ENCODE measurements around the gene ZNF652.
A peak's percentile ranks its signal among the peaks of the same experiment; 100 is the strongest.
"Not testable (repeated sequence)": the region's sequence is repeated elsewhere in the genome, so short reads cannot be mapped to it uniquely, and the experiment has no call there.

ZNF652 gene

GRCh38 chr17:49280918-49281317, 81.1 kb downstream of the ZNF652 start:
- no peak for TF ChIP-seq CTCF (conservative IDR thresholded peaks at IDR 0.05; ENCODE audit: low read depth)
- ChIA-PET CTCF (no interaction called here), POLR2A (ENCODE audit: low non-redundant PET) (no interaction called here)
- DNase-seq (ENCODE audit: low spot score), result no peak
- no peak overlapping the region for H3K27ac ChIP-seq

DNA sequence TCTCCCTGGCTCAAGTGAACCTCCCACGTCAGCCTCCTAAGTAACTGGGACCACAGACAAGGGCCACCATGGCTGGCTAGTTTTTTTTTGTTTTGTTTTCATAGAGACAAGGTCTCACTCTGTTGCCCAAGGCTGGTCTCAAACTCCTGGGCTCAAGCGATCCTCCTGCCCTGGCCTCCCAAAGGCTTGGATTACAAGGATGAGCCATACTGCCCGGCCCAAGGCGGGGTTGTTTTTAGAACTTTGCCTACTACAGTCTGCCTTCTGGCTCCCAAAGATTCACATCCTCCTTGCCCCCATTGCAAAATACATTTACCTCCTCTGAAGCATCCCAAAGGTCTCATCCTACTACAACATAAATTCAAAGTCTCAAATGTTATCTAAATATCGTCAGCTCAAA, 82.0 kb downstream of the ZNF652 start:
- TF ChIP-seq CTCF (conservative IDR thresholded peaks at IDR 0.05; ENCODE audit: low read depth), result no peak
- no peak overlapping the region for H3K27ac ChIP-seq
- ChIA-PET CTCF (no interaction called here), POLR2A (ENCODE audit: low non-redundant PET) (no interaction called here)
- no peak for DNase-seq (ENCODE audit: low spot score)

DNA sequence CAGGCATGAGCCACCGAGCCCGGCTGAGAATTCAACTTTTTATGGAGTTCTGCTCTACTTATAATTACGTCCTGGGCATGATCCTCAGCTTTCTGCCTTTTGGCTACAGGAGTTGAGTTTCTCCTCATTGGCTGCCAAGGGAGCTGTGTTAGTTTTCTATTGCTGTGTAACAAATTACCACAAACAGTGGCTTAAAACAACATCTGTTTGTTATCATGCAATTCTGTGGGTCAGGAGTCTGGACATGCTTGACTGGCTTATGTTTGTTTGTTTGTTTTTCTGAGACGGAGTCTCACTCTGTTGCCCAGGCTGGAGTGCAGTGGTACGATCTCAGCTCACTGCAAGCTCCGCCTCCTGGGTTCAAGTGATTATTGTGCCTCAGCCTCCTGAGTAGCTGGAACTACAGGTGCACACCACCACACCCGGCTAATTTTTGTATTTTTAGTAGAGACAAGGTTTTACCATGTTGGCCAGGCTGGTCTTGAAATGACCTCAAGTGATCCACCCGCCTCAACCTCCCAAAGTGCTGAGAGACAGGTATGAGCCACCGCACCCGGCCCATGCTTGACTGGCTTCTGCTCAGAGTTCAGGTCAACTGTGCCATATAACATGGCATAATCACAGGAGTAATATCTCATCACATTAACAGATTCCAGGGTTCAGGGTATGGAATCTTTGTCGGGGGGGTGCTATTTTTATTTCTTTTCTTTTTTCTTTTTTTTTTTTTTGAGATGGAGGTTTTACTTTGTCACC, 82.6 kb downstream of the ZNF652 start:
- CTCF ChIA-PET; H3K27ac ChIP-seq; DNase-seq (ENCODE audit: low spot score); POLR2A ChIA-PET (ENCODE audit: low non-redundant PET): not testable (repeated sequence)

DNA sequence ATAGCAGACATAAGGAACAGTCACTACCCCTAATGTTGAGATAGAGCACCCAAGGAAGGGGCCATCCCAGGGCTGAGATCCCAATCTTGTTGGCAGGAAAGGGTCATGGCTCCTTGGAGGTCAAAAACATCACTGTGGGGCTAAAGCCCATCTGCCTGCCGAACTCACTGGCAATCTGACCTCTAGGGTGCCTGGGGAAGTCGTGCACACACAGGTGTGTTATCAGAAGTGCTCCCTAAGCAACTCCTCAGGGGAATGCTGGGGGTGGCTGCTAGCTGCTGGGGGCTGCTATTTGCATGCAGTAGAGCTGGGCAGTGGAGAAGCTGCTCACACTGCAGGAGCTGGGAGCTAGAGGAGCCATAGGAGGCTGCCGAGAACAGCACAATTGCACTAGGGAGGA, 84.0 kb downstream of the ZNF652 start:
- ChIA-PET POLR2A (ENCODE audit: low non-redundant PET) (no interaction called here), CTCF (no interaction called here)

GRCh38 chr17:49277638-49278037, 84.4 kb downstream of the ZNF652 start:
- POLR2A ChIA-PET (ENCODE audit: low non-redundant PET), result no interaction called here
- DNase-seq (ENCODE audit: low spot score), result peak; percentile 54
- no peak for TF ChIP-seq CTCF (conservative IDR thresholded peaks at IDR 0.05; ENCODE audit: low read depth)
- no peak overlapping the region for H3K27ac ChIP-seq
- CTCF ChIA-PET, result no interaction called here

More for the DNA sequence above, 84.0 kb downstream of the ZNF652 start:
- TF ChIP-seq CTCF (conservative IDR thresholded peaks at IDR 0.05; ENCODE audit: low read depth), result no peak
- no peak for DNase-seq (ENCODE audit: low spot score)
- H3K27ac ChIP-seq, result no peak overlapping the region

- POLR2A ChIA-PET (ENCODE audit: low non-redundant PET); H3K27ac ChIP-seq; DNase-seq (ENCODE audit: low spot score): not testable (repeated sequence)
- CTCF ChIA-PET, result interaction anchor here (0.7 to 1.0 kb wide), 3 partner anchors 15 to 48 kb away, joined by 3 to 5 read pairs (median 3); no protein-coding TSS in a partner anchor
These were observed 86.1 kb downstream of the ZNF652 start for GRCh38 chr17:49275981-49276380.

DNA sequence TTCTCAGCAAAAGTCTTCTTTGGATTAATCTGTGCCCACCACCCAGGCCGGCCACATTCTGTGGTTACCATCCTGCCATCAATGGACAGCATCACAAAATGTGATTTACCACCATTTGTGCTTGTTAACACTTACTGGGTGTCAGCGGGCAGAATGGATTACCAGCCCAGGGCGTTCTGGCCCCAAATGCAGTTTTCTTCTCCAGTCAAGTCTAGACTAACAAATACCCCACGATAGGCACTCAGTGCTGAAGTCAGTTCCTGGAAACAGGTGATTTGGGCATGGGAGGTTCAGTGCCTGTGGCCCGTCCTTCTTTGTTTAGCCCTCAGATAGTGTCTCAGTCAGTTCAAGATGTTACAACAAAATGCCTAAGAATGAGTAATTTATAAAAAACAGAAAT, 92.7 kb downstream of the ZNF652 start:
- no peak for TF ChIP-seq CTCF (conservative IDR thresholded peaks at IDR 0.05; ENCODE audit: low read depth)
- DNase-seq (ENCODE audit: low spot score), result no peak
- CTCF ChIA-PET, result no interaction called here
- H3K27ac ChIP-seq, result no peak overlapping the region
- POLR2A ChIA-PET (ENCODE audit: low non-redundant PET), result no interaction called here

Data from RWPE1 (cell line).